GM23338 (cell line): Measurements from ENCODE around the gene PPP1R14B. TPM values are rescaled to one million over a fixed set of nuclear protein-coding genes. Genes with fewer than 3 reads are reported as not detected.

Source experiments
- ATAC-seq: fragments of 200-7000 bp; cut with Tn5 transposase; 3 replicates; pipeline ENCODE4 v1.9.1; 2020
- DNase-seq: peaks from one replicate; pipeline ENCODE4 v3.0.0-alpha.2; 2015; ENCODE audit warnings: low spot score
- H2AFZ ChIP-seq: fragments of 200-600 bp; sonication (generic); 2 replicates; pipeline ENCODE4 v1.8.0; 2016; ENCODE audit warnings: antibody characterized with exemption, mild to moderate bottlenecking, moderate library complexity
- H3F3A ChIP-seq: fragments of 200-600 bp; sonication (generic); replicated peaks from 2 replicates; pipeline ENCODE4 v1.8.0; 2017; ENCODE audit warnings: antibody characterized with exemption, mixed run types, low read depth
- H3K27ac ChIP-seq: fragments of 200-600 bp; sonication (generic); 2 replicates; pipeline ENCODE4 v1.6.1; 2016; ENCODE audit warnings: low read depth
- H3K27me3 ChIP-seq: fragments of 200-600 bp; sonication (generic); 2 replicates; pipeline ENCODE4 v1.8.0; 2016; ENCODE audit warnings: mild to moderate bottlenecking, mixed run types, moderate library complexity; ENCODE audit not compliant: insufficient read depth
- H3K36me3 ChIP-seq: fragments of 200-600 bp; sonication (generic); 2 replicates; pipeline ENCODE4 v1.8.0; 2016; ENCODE audit warnings: mild to moderate bottlenecking; ENCODE audit not compliant: insufficient read depth
- H3K4me1 ChIP-seq: fragments of 200-600 bp; sonication (generic); 2 replicates; pipeline ENCODE4 v1.8.0; 2016; ENCODE audit warnings: mild to moderate bottlenecking, moderate library complexity; ENCODE audit not compliant: insufficient read depth
- H3K4me2 ChIP-seq: fragments of 200-600 bp; sonication (generic); 2 replicates; pipeline ENCODE4 v1.7.1; 2017; ENCODE audit warnings: mixed run types
- H3K4me3 ChIP-seq: fragments of 200-600 bp; sonication (generic); 2 replicates; pipeline ENCODE4 v1.6.1; 2016; ENCODE audit warnings: mixed run types
- H3K79me2 ChIP-seq: fragments of 200-600 bp; sonication (generic); replicated peaks from 2 replicates; pipeline ENCODE4 v1.8.0; 2017; ENCODE audit warnings: mild to moderate bottlenecking; ENCODE audit not compliant: insufficient read depth
- H3K9me2 ChIP-seq: fragments of 200-600 bp; sonication (generic); 2 replicates; pipeline ENCODE4 v1.8.0; 2017; ENCODE audit not compliant: insufficient read depth
- H4K20me1 ChIP-seq: fragments of 200-600 bp; sonication (generic); replicated peaks from 2 replicates; pipeline ENCODE4 v1.8.0; 2017; ENCODE audit warnings: mild to moderate bottlenecking; ENCODE audit not compliant: insufficient read depth
- H3K27ac Mint-ChIP-seq: 2 replicates; pipeline ENCODE4 v1.8.0; 2020; ENCODE audit warnings: inconsistent platforms, mild to moderate bottlenecking, moderate library complexity, mixed read lengths
- H3K27me3 Mint-ChIP-seq: 3 replicates; pipeline ENCODE4 v1.8.0; 2022; ENCODE audit warnings: low read depth, mild to moderate bottlenecking, moderate library complexity, mixed read lengths, inconsistent platforms; ENCODE audit not compliant: insufficient read depth, poor library complexity
- H3K36me3 Mint-ChIP-seq: 3 replicates; pipeline ENCODE4 v1.8.0; 2021; ENCODE audit warnings: low read depth, mild to moderate bottlenecking, inconsistent platforms, moderate library complexity, mixed read lengths
- H3K4me1 Mint-ChIP-seq: 3 replicates; pipeline ENCODE4 v1.8.0; 2020; ENCODE audit warnings: mild to moderate bottlenecking, inconsistent platforms, mixed read lengths
- H3K4me3 Mint-ChIP-seq: 3 replicates; pipeline ENCODE4 v1.8.0; 2021; ENCODE audit warnings: moderate library complexity, mild to moderate bottlenecking, inconsistent platforms, mixed read lengths
- H3K9me3 Mint-ChIP-seq: 3 replicates; pipeline ENCODE4 v1.8.0; 2020; ENCODE audit warnings: moderate library complexity, mild to moderate bottlenecking, inconsistent platforms, mixed read lengths
- CREB1 ChIP-seq: fragments of 250-450 bp; sonication (Bioruptor Pico); IDR thresholded peaks from 2 replicates; pipeline ENCODE4 v1.5.0; 2020; ENCODE audit warnings: low read depth, mild to moderate bottlenecking, moderate library complexity
- CTCF ChIP-seq, 2 experiments: fragments of 200-600 bp in 1 of 2; sonication (generic) in 1 of 2; conservative IDR thresholded peaks; 2 replicates each; pipeline versions ENCODE4 v1.5.1 to v1.6.1; 2016 to 2017; ENCODE audit warnings: antibody characterized with exemption in 2 of 2, low read depth in 2 of 2, mild to moderate bottlenecking in 2 of 2, moderate library complexity in 1 of 2
- EZH2 ChIP-seq: fragments of 200-600 bp; sonication (generic); IDR thresholded peaks from one replicate; pipeline ENCODE4 v1.8.0; 2017; ENCODE audit warnings: antibody characterized with exemption, mild to moderate bottlenecking, low read depth; ENCODE audit not compliant: unreplicated experiment
- EZH2phosphoT487 ChIP-seq: fragments of 200-600 bp; sonication (generic); IDR thresholded peaks from one replicate; pipeline ENCODE4 v1.8.1; 2018; ENCODE audit warnings: antibody characterized with exemption; ENCODE audit not compliant: unreplicated experiment
- NANOG ChIP-seq: IDR thresholded peaks from 2 replicates; pipeline ENCODE4 v1.6.1; 2016; ENCODE audit warnings: antibody characterized with exemption, borderline replicate concordance
- POLR2AphosphoS5 ChIP-seq: IDR thresholded peaks from 2 replicates; pipeline ENCODE4 v1.6.1; 2016; ENCODE audit warnings: antibody characterized with exemption, low read depth
- ZNF331 ChIP-seq: fragments of 250-450 bp; sonication (Bioruptor Pico); IDR thresholded peaks from 2 replicates; pipeline ENCODE4 v1.5.0; 2020; ENCODE audit warnings: low read depth, mild to moderate bottlenecking, moderate library complexity
- ZNF462 ChIP-seq: fragments of 250-450 bp; sonication (Bioruptor Pico); IDR thresholded peaks from 2 replicates; pipeline ENCODE4 v1.5.0; 2020; ENCODE audit warnings: mild to moderate bottlenecking, moderate library complexity
- polyA plus RNA-seq: library from polyadenylated mRNA; unstranded; fragments of >200 nt; fragmentation: Nextera tagmentation; extraction: Ambion mirVana; gene quantifications from 2 replicates; pipeline ENCODE4 v1.2.1, GENCODE V29; 2016
- total RNA-seq: library from RNA; depleted of rRNA; stranded (reverse); fragments of >200 nt; shearing (Covaris generic); gene quantifications from 2 replicates; pipeline ENCODE4 v1.2.3, GENCODE V29; 2014

Gene PPP1R14B
- total and polyA plus RNA-seq, 2 experiments from 2014 or later = 250 to 315 TPM

GRCh38 chr11:64259533-64260067, 12.9 kb upstream of the PPP1R14B start:
- 0 out of 2 replicates have a peak, but pooled peaks cover 4% of the 10 kb centered on the region for H4K20me1 ChIP-seq
- H3K79me2 ChIP-seq = no peaks in the 10 kb centered on the region
- no peak overlapping the region for H3K27ac ChIP-seq
- H3K4me3 ChIP-seq = no peak overlapping the region
- ATAC-seq (no peak), DNase-seq (no peak)
- TF ChIP-seq EZH2phosphoT487 (no peak), POLR2AphosphoS5 (no peak), NANOG (no peak), ZNF462 (CRISPR knock-in tag) (no peak), ZNF331 (CRISPR knock-in tag) (no peak), EZH2 (no peak), CTCF (conservative IDR thresholded peaks at IDR 0.05; ENCODE audit: low read depth in 2 of 2) (no peak), CREB1 (no peak)
- peaks cover 11% of the 10 kb centered on the region for H3K36me3 ChIP-seq
- H3K9me2 ChIP-seq = no peaks in the 10 kb centered on the region
- H3K36me3 Mint-ChIP-seq = peaks cover 69% of the 10 kb centered on the region
- 0 out of 2 replicates have a peak, but pooled peaks cover 4% of the 10 kb centered on the region for H3F3A ChIP-seq
- H3K4me3 Mint-ChIP-seq = no peak overlapping the region
- H3K9me3 Mint-ChIP-seq = no peaks in the 10 kb centered on the region
- H3K27me3 ChIP-seq = no peaks in the 10 kb centered on the region
- no peak overlapping the region for H2AFZ ChIP-seq
- no peaks in the 10 kb centered on the region for H3K4me1 ChIP-seq
- H3K27me3 Mint-ChIP-seq = peaks cover 11% of the 10 kb centered on the region
- H3K27ac Mint-ChIP-seq = no peak overlapping the region
- H3K4me2 ChIP-seq = no peak overlapping the region
- peaks cover 7% of the 10 kb centered on the region; the same call in 2 of the 3 replicates for H3K4me1 Mint-ChIP-seq
